GM13977 (cell line): ENCODE data around the gene SALL4.
"Not testable (repeated sequence)": the region's sequence is repeated elsewhere in the genome, so short reads cannot be mapped to it uniquely, and the experiment has no call there.

Experiments used
- DNase-seq: peaks from one replicate; pipeline ENCODE4 v3.0.0; 2012; ENCODE audit warnings: low spot score
- CTCF ChIP-seq: IDR thresholded peaks from 2 replicates; pipeline ENCODE4 v1.5.1; 2012; ENCODE audit warnings: mild to moderate bottlenecking, control low read depth; ENCODE audit not compliant: insufficient read depth; ENCODE audit errors: extremely low read depth, missing control alignments
- in situ Hi-C: fragments of 300-500 bp; cut with MboI; formaldehyde crosslinking; loops from one replicate; pipeline ENCODE4 v1.12.0; 2022; ENCODE audit warnings: low sequenced_read_pairs, low pct_unique_long_range_greater_than_20kb, mixed read lengths, inconsistent platforms; ENCODE audit not compliant: unreplicated experiment

Gene SALL4

DNA sequence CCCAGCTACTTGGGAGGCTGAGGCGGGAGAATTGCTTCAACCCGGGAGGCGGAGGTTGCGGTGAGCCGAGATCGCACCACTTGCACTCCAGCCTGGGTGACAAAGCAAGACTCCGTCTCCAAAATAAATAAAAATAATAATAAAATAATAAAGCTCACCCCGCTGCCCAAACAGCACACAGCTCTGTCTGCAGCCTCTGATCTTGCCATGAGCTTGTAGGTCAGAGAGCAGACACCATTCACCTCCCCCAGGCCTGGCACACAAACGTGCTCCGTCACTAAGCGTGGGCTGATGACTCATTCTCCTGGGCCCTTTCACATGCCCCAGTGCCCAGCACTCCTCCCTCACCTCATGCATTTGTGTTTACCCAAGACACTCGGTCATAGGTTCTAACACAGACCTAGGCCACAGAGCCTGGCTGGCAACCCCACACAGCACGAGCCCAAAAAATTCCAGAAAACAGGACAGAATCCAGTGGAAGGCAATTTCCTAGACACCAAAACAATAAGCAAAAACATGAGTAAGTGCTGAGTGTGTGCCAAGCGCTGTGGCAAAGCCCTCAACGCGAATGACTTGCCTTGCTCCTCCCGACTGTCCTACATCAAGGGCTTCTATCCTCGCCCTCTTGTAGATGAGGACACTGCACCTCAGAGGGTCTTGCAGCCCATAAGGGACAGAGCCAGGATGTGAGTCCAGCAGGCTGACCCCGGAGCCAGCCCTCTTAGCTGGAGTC lies 52.1 kb downstream of the SALL4 start:
- no peak for DNase-seq
- in situ Hi-C loops: no loop called here
- no peak for TF ChIP-seq CTCF

- TF ChIP-seq CTCF: no peak
- in situ Hi-C loops: no loop called here
- no peak for DNase-seq
Observed at GRCh38 chr20:51749674-51750036, 52.7 kb downstream of the SALL4 start.

- in situ Hi-C loops: no loop called here
- TF ChIP-seq CTCF: no peak
- DNase-seq: no peak
Observed at GRCh38 chr20:51747182-51747911, 55.0 kb downstream of the SALL4 start.

DNA sequence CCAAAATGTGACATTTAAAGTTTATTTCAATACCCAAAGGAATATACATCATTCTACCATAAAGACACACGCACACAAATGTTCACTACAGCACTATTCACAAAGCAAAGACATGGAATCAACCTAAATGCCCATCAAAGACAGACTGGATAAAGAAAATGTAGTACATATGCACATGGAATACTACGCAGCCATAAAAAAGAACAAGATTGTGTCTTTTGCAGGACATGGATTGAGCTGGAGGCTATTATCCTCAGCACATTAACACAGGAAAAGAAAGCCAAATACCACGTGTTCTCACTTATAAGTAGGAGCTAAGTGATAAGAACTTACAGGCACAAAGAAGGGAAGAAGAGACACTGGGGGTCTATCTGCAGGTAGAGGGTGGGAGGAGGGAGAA lies 56.5 kb downstream of the SALL4 start:
- no peak for DNase-seq
- in situ Hi-C loops: no loop called here
- TF ChIP-seq CTCF: no peak

- in situ Hi-C loops: no loop called here
- no peak for DNase-seq
- no peak for TF ChIP-seq CTCF
Observed at GRCh38 chr20:51740838-51741237, 61.5 kb downstream of the SALL4 start.

GRCh38 chr20:51740308-51740707 lies 62.0 kb downstream of the SALL4 start:
- DNase-seq, in situ Hi-C loops: not testable (repeated sequence)

DNA sequence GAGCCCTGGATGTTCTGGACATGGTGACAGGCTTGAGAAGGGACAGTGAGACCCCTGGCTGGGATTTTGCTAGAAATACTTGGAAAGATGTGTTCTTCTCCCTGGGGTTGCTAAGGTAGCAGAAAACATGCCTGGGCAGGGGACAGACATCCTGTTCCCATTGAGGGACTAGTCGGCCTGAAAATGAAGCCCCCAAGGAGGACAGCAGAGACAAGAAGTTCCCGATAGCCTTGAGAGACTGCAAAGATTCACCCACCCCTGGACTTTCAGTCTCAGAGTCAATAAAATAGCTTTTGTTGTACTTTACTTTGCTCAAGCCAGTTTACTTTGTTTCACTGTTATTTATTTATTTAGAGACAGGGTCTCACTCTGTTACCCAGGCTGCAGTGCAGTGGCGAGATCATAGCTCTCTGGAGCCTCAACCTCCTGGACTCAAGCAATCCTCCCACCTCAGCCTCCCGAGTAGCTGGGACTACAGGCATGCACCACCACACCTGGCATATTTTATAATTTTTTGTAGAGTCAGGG lies 62.5 kb downstream of the SALL4 start:
- in situ Hi-C loops: no loop called here
- DNase-seq: no peak
- TF ChIP-seq CTCF: no peak
